Parathyroid adenoma (tissue), 2 donors: Measurements from ENCODE around the gene ZKSCAN5.
A peak's percentile ranks its signal among the peaks of the same experiment; 100 is the strongest.

Experiments used
- H2AFZ ChIP-seq: fragments of 300-600 bp; sonication (generic); one replicate; pipeline ENCODE4 v1.7.0; 2017; ENCODE audit warnings: antibody characterized with exemption, mild to moderate bottlenecking
- H3K27ac ChIP-seq: fragments of 300-600 bp; sonication (generic); one replicate; pipeline ENCODE4 v1.7.0; 2017
- H3K27me3 ChIP-seq: fragments of 300-600 bp; sonication (generic); one replicate; pipeline ENCODE4 v1.7.0; 2017; ENCODE audit warnings: low read length; ENCODE audit not compliant: control insufficient read depth, insufficient read depth
- H3K36me3 ChIP-seq: fragments of 300-600 bp; sonication (generic); one replicate; pipeline ENCODE4 v1.7.0; 2017; ENCODE audit warnings: low read length; ENCODE audit not compliant: control insufficient read depth, insufficient read depth
- H3K4me1 ChIP-seq: fragments of 300-600 bp; sonication (generic); one replicate; pipeline ENCODE4 v1.7.0; 2017; ENCODE audit warnings: control low read depth
- H3K4me2 ChIP-seq: fragments of 300-600 bp; sonication (generic); one replicate; pipeline ENCODE4 v1.7.0; 2017; ENCODE audit warnings: low read length
- H3K4me3 ChIP-seq: fragments of 300-600 bp; sonication (generic); one replicate; pipeline ENCODE4 v1.7.0; 2017; ENCODE audit warnings: low read depth, low read length
- H3K79me2 ChIP-seq: fragments of 300-600 bp; sonication (generic); one replicate; pipeline ENCODE4 v1.7.0; 2017; ENCODE audit warnings: control low read depth
- H3K9ac ChIP-seq: fragments of 300-600 bp; sonication (generic); one replicate; pipeline ENCODE4 v1.7.0; 2017; ENCODE audit warnings: mild to moderate bottlenecking
- H3K9me3 ChIP-seq: fragments of 300-600 bp; sonication (generic); one replicate; pipeline ENCODE4 v1.7.0; 2017; ENCODE audit warnings: low read length; ENCODE audit not compliant: control insufficient read depth
- TF ChIP-seq, protein P1 (sequence below): fragments of 300-600 bp; sonication (generic); IDR thresholded peaks from one replicate; pipeline ENCODE4 v1.7.0; 2017; ENCODE audit warnings: antibody characterized with exemption, mild to moderate bottlenecking
- donor health status: primary hyperparathyroidism.

Gene ZKSCAN5

DNA sequence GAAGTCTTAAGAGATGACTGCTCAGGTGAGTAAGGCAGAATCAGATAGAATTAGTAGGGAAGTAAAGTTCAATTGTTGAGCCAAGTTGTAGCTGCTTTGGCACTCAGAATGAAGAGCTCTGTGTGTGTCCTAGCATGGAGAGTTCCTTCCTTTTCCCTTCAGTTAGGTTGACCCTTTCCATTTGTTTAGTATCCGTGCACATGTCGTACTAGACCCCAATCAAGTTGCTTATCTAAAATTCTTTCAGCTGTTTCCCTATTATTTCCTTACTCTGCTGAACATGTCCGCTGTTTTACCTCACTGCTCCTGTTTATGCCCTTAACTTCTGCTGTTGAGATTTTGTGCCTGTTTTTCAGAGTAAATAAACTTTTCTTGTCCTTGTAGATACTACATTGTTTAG lies 67.3 kb downstream of the ZKSCAN5 start:
- no peaks in the 10 kb centered on the region for H3K27me3 ChIP-seq
- no peaks in the 10 kb centered on the region for H3K4me1 ChIP-seq
- TF ChIP-seq, protein P1, sequence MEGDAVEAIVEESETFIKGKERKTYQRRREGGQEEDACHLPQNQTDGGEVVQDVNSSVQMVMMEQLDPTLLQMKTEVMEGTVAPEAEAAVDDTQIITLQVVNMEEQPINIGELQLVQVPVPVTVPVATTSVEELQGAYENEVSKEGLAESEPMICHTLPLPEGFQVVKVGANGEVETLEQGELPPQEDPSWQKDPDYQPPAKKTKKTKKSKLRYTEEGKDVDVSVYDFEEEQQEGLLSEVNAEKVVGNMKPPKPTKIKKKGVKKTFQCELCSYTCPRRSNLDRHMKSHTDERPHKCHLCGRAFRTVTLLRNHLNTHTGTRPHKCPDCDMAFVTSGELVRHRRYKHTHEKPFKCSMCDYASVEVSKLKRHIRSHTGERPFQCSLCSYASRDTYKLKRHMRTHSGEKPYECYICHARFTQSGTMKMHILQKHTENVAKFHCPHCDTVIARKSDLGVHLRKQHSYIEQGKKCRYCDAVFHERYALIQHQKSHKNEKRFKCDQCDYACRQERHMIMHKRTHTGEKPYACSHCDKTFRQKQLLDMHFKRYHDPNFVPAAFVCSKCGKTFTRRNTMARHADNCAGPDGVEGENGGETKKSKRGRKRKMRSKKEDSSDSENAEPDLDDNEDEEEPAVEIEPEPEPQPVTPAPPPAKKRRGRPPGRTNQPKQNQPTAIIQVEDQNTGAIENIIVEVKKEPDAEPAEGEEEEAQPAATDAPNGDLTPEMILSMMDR, result no peak
- H2AFZ ChIP-seq, result no peak overlapping the region
- no peak overlapping the region for H3K4me3 ChIP-seq
- H3K4me2 ChIP-seq, result no peak overlapping the region
- H3K79me2 ChIP-seq, result peaks cover 18% of the 10 kb centered on the region
- H3K27ac ChIP-seq, result no peak overlapping the region
- no peak overlapping the region for H3K9ac ChIP-seq
- no peaks in the 10 kb centered on the region for H3K9me3 ChIP-seq
- no peaks in the 10 kb centered on the region for H3K36me3 ChIP-seq

- Histone ChIP-seq H2AFZ (no peak overlapping the region), H3K36me3 (no peaks in the 10 kb centered on the region), H3K4me3 (no peak overlapping the region), H3K9ac (no peak overlapping the region), H3K4me2 (no peak overlapping the region), H3K4me1 (no peaks in the 10 kb centered on the region), H3K27ac (no peak overlapping the region), H3K79me2 (peaks cover 14% of the 10 kb centered on the region), H3K9me3 (no peaks in the 10 kb centered on the region), H3K27me3 (no peaks in the 10 kb centered on the region)
- TF ChIP-seq, protein P1, result no peak
These were observed 68.8 kb downstream of the ZKSCAN5 start for GRCh38 chr7:99573257-99573656.

DNA sequence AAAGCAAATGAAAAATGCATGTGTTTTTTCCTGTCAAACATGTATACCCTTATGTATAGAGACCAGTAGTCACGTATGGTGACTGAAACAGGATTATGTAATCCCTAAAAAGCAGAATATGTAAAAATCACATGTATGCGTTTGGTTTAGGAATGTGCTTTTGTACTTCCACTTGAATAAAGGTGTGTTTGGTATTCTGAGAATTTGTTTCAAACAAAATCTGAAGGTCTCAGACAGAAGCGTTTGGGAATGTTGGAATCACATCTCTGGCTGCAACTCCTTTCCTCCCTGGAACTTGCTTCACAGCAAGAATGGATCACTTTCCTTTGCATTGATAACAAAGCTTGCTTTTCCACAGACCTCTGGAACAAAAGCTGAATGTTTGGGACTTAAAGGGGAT lies 71.8 kb downstream of the ZKSCAN5 start:
- Histone ChIP-seq H3K9ac (no peak overlapping the region), H3K27me3 (no peaks in the 10 kb centered on the region), H3K79me2 (peaks cover 7% of the 10 kb centered on the region), H3K36me3 (no peaks in the 10 kb centered on the region), H3K4me3 (no peak overlapping the region), H3K27ac (no peak overlapping the region), H3K4me1 (peaks cover 2% of the 10 kb centered on the region), H3K9me3 (no peaks in the 10 kb centered on the region), H2AFZ (no peak overlapping the region), H3K4me2 (no peak overlapping the region)
- TF ChIP-seq, protein P1, result no peak

DNA sequence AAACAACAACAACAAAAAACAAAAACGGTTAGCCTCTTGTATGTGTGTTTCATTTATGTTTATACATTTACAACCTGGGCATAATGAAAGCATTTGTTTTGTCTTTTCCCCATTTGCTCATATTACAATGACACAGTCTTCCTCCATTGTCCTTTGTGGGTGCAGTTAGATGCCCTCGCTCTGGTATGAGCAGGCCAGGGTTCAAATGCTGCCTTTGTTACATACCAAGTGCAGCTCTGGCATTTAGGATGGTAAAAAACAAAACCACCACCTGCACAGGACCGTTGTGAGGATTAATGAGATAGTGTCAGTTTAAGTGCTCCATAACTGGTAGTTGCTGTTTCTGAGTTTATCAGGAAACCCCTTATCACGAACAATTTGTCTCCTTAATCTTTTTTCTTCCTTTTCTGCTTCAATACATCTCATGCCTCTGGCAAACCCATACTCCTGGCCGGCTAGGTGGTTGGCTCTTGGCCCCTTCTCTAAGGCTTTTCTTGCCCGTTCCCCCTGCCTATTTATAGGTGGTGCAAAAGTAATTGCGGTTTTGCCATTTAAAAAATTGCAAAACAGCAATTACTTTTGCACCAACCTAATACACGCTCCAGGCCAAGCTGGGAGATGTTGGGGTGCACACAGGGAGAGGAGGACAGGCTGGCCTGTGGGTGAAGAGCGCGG lies 75.0 kb downstream of the ZKSCAN5 start:
- Histone ChIP-seq H3K27me3 (no peaks in the 10 kb centered on the region), H3K79me2 (peaks cover 10% of the 10 kb centered on the region), H3K4me2 (peak overlapping the region; percentile 52), H3K9me3 (no peaks in the 10 kb centered on the region), H3K36me3 (no peaks in the 10 kb centered on the region), H3K4me3 (peak overlapping the region; percentile 39), H3K9ac (no peak overlapping the region), H3K27ac (peak overlapping the region; percentile 16), H2AFZ (peak overlapping the region; percentile 89), H3K4me1 (peaks cover 2% of the 10 kb centered on the region)
- TF ChIP-seq, protein P1, result no peak
